HG02870 (cell line): ENCODE measurements around the gene DLEU7.

Experiments used
- ATAC-seq: cut with Tn5 transposase; IDR thresholded peaks from one replicate; pipeline ENCODE4 v1.9.1; 2021; ENCODE audit warnings: mild to moderate bottlenecking, moderate library complexity; ENCODE audit not compliant: unreplicated experiment

The DLEU7 gene

DNA sequence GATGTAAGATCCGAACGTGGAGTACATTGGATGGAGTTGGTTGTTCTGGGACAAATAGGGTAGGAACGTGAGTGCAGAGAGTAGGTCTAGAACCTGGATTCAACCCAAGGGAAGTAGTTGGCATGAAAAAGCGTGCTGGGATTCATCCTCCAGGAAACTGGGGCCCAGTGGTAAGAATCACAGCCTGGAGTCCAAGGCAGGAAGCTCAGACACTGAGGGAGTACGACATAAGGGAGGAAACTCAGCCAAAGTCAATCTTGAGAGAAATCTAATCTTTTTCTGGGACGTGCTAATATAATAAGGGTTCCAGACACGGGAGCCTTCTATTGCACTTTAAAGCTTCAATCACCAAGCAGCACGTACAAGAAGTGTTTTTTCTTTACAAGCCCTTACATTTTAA lies 46.4 kb downstream of the DLEU7 start:
- no peak for ATAC-seq

DNA sequence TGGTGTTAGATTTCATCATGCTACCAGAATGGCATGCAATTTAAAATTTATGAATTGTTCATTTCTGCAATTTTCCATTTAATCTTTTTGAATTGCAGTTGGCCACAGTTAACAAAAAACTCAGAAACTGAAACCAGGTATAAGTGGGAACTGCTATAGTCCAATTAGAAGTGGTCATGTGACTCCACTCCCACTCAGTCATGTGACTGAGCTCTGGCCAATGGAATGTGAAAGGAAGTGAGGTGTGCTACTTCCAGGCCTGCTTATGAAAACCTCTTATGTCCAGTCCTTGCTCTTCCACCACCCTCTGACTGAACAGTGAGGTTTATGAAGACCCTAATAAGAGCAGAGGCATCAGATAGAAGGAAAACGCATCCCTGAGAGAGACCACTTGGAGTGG lies 47.0 kb downstream of the DLEU7 start:
- no peak for ATAC-seq

DNA sequence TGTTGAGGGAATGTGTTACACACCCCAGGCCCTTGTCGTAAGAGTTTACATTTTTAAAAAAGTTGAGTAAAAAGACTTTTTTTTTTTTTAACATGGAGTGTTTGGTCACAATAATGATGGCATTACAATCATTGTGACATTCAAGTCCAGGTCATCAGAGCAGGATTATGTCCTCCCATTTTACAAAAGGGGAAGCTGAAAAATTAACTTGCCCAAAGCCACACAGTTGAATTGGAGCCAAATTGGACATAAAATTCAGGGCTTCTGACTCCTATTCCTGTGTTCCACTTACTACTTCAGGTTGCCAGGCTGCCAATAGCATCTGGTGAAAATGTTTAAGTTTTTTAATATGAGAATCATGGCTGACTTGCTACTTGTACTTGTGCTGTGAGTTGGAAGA lies 49.3 kb downstream of the DLEU7 start:
- ATAC-seq = no peak

DNA sequence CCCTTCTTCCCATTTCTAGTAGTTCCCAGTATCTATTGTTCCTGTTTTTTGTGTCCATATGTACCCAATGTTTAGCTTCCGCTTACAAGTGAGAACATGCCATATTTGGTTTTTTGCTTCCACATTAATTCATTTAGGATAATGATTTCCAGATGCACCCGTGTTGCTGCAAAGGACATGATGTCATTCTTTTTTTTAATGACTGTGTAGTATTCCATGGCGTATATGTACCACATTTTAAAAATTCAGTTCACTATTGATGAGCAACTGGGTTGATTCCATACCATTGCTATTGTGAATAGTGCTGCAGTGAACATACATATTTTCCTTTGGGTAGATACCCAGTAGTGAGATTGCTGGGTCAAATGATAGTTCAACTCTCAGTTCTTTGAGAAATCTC lies 50.5 kb downstream of the DLEU7 start:
- no peak for ATAC-seq

GRCh38 chr13:50788551-50789210 lies 54.8 kb downstream of the DLEU7 start:
- ATAC-seq = no peak

- no peak for ATAC-seq
Observed at GRCh38 chr13:50787316-50788195, 55.9 kb downstream of the DLEU7 start.

GRCh38 chr13:50783717-50784290 lies 59.7 kb downstream of the DLEU7 start:
- ATAC-seq = no peak

DNA sequence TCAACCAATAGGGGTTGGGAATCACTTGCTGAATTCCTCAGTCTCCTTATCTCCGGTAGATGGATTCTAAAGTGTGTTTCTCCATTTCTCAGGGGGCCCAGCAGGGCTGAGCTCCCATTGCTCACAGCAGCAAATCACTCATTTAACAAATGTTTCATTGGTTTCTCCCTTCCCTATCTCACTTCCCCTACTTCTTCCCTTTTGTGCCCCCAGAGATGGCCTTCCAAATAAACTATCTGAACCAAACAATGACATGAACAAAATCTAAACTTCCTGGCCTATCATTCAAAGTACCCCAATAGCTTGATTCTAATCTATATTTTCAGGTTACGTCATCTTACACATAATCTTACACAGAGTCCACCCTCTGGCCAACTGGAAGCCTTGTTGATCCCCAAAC lies 60.4 kb downstream of the DLEU7 start:
- ATAC-seq = no peak

- ATAC-seq = no peak
Observed at GRCh38 chr13:50780201-50781015, 63.1 kb downstream of the DLEU7 start.

DNA sequence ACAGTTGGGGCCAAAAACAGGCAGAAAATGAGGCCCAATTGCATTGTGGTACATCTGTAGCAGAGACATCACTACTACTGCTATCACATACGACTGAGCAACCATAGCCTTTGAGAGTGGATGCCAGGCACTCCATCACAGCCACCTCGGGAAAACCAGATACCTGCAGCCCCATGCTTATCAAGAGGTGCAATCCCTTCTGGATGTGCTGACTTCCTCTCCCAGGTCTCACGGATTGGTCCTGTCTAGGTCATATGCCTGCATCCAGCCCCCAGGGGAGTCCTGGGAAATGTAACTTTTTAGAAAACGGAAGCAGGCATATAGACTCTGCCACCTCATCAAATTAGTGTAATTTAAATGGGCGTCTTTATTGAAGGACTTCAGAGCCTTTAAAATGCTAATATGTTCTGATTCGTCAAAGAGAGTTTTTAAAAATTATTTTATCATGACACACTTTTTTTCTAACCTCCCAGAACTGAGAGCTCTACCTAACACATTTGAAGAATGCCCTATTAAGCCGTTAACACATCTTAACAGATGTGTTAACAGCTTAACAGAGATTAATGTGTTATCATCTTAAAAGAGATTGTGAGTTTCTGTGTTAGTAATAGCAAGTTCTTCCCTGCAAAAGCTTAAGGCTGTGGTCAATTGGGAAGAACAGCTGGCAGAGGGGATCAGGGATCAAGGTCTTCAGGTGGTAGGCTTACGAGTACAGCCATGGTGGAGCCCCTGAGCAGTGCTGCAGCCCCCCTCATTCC lies 63.9 kb downstream of the DLEU7 start:
- no peak for ATAC-seq
